ENCODE measurements around the gene RNU1-4.
"Not testable (repeated sequence)": the region's sequence is repeated elsewhere in the genome, so short reads cannot be mapped to it uniquely, and the experiment has no call there.

DNA sequence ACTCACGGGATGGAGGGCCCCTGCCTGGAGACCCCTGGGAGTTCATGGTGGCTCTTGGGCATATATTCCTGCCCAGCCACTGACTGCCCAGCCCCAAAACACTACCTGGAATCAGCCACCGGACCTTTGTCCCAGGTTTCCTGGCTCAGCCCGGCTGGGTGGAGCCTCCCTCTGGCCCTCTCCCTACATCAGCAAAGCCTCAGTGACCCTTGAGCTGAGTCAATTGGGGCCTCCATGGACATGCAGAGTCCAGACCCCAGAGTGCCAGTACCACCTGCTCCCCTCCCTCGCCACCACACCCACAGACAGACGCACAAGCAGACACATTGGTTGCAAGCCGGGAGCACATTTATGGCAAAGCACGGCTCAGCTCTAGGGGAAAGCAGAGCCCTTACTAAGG is 43.2 kb upstream of the RNU1-4 start:
- TF ChIP-seq, protein P1, sequence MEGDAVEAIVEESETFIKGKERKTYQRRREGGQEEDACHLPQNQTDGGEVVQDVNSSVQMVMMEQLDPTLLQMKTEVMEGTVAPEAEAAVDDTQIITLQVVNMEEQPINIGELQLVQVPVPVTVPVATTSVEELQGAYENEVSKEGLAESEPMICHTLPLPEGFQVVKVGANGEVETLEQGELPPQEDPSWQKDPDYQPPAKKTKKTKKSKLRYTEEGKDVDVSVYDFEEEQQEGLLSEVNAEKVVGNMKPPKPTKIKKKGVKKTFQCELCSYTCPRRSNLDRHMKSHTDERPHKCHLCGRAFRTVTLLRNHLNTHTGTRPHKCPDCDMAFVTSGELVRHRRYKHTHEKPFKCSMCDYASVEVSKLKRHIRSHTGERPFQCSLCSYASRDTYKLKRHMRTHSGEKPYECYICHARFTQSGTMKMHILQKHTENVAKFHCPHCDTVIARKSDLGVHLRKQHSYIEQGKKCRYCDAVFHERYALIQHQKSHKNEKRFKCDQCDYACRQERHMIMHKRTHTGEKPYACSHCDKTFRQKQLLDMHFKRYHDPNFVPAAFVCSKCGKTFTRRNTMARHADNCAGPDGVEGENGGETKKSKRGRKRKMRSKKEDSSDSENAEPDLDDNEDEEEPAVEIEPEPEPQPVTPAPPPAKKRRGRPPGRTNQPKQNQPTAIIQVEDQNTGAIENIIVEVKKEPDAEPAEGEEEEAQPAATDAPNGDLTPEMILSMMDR (IDR thresholded peaks at IDR 0.05), result not testable (repeated sequence)
- not testable (repeated sequence) for TF ChIP-seq POLR2A (IDR thresholded peaks at IDR 0.05)

Data from thyroid gland (tissue), 4 donors.